Ascending aorta (tissue), 2 donors: Measurements from ENCODE around the gene SRP68. TPM values are rescaled to one million over a fixed set of nuclear protein-coding genes. Genes with fewer than 3 reads are reported as not detected.

Experiments
- DNase-seq, 2 donors: peaks; one replicate each; pipeline ENCODE4 v3.0.0-alpha.2; 2019; ENCODE audit warnings: low spot score in 2 of 2
- H3K27ac ChIP-seq, 2 donors: fragments of 200-600 bp; sonication (generic); one replicate each; pipeline ENCODE4 v1.5.1; 2016 to 2017; ENCODE audit warnings: mild to moderate bottlenecking in 1 of 2
- H3K27me3 ChIP-seq: fragments of 200-600 bp; sonication (generic); one replicate; pipeline ENCODE4 v1.5.1; 2017
- H3K36me3 ChIP-seq, 2 donors: fragments of 200-600 bp; sonication (generic); one replicate each; pipeline ENCODE4 v1.5.1; 2016
- H3K4me1 ChIP-seq, 2 donors: fragments of 200-600 bp; sonication (generic); one replicate each; pipeline ENCODE4 v1.5.1; 2016 to 2017; ENCODE audit warnings: mild to moderate bottlenecking in 1 of 2
- H3K4me3 ChIP-seq, 2 donors: fragments of 200-600 bp; sonication (generic); one replicate each; pipeline ENCODE4 v1.5.1; 2016 to 2017; ENCODE audit warnings: mild to moderate bottlenecking in 1 of 2
- H3K9me3 ChIP-seq, 2 donors: fragments of 200-600 bp; sonication (generic); one replicate each; pipeline ENCODE4 v1.5.1; 2016
- intact Hi-C: fragments of 100-400 bp; cut with DNase I; formaldehyde crosslinking; loops from one replicate; pipeline ENCODE4 v1.15.1; 2023
- total RNA-seq: library from RNA; depleted of rRNA; stranded (reverse); fragments of >200 nt; gene quantifications from one replicate; pipeline ENCODE4 v1.1.0, GENCODE V29; 2016
- TF ChIP-seq, protein P1 (sequence below), 3 experiments: fragments of 200-600 bp in 2 of 3; fragments of 450-650 bp in 1 of 3; sonication (generic) in 2 of 3; IDR thresholded peaks; one replicate each; pipeline ENCODE4 v1.5.1; 2016 to 2019; ENCODE audit warnings: antibody characterized with exemption in 3 of 3, mild to moderate bottlenecking in 1 of 3, moderate library complexity in 1 of 3

Gene SRP68
- total RNA-seq, result 15.6 TPM

DNA sequence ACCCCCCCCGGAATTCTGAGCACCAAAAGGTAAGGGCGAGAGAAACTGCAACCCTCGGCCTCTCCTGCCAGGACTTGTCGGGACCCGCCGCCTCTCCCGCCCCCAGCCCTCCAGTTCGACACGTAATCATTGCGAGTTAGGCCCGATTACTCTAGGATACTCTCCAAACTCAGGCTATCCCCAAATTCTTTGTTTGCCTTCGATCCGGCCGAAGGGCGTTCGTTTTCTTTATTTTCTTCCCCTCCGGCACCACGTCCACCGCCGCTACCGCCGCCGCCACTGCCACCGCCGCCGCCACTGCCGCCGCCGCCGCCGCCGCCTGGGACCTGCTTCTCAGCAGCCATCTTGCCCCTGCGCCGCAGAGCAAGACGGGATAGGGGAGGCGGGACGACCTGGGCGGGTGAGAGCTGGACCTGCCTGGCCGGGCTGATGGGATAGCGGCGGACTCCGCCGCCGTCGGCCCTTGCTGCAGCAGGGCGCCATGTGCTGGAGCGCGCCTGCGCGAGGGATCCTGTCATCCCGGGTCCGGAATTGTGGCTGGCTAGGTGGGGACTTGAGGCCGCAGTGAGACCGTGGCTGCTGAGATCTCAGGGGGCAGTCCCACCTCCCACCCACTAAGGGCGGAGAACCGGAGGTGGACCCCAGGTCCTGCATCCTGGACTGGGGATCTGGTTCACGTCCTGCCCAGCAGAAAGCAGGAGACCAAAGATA lies at the start of gene SRP68:
Gene SRP68 (minus strand): TSS at position 370 of the 711 bp plus-strand sequence. CDS start 26 bp downstream, at position 344.
- Histone ChIP-seq H3K4me3 (peak within 1 kb of the TSS; percentile 81 to 96), H3K27me3 (peaks cover 31% of the 10 kb centered on the region), H3K27ac (peak within 1 kb of the TSS; percentile 50 to 68), H3K36me3 (peaks cover 14 to 16% of the 10 kb centered on the region in 2 donors), H3K4me1 (peaks cover 17 to 38% of the 10 kb centered on the region in 2 donors), H3K9me3 (no peaks in the 10 kb centered on the region)
- intact Hi-C loops, result loop anchor here (2.0 kb wide), 1 partner anchor 30 kb away; the partner anchor contains the start of gene EXOC7
- TF ChIP-seq, protein P1, sequence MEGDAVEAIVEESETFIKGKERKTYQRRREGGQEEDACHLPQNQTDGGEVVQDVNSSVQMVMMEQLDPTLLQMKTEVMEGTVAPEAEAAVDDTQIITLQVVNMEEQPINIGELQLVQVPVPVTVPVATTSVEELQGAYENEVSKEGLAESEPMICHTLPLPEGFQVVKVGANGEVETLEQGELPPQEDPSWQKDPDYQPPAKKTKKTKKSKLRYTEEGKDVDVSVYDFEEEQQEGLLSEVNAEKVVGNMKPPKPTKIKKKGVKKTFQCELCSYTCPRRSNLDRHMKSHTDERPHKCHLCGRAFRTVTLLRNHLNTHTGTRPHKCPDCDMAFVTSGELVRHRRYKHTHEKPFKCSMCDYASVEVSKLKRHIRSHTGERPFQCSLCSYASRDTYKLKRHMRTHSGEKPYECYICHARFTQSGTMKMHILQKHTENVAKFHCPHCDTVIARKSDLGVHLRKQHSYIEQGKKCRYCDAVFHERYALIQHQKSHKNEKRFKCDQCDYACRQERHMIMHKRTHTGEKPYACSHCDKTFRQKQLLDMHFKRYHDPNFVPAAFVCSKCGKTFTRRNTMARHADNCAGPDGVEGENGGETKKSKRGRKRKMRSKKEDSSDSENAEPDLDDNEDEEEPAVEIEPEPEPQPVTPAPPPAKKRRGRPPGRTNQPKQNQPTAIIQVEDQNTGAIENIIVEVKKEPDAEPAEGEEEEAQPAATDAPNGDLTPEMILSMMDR (IDR thresholded peaks at IDR 0.05), result no peak
- DNase-seq, result peak; percentile 67 to 96

DNA sequence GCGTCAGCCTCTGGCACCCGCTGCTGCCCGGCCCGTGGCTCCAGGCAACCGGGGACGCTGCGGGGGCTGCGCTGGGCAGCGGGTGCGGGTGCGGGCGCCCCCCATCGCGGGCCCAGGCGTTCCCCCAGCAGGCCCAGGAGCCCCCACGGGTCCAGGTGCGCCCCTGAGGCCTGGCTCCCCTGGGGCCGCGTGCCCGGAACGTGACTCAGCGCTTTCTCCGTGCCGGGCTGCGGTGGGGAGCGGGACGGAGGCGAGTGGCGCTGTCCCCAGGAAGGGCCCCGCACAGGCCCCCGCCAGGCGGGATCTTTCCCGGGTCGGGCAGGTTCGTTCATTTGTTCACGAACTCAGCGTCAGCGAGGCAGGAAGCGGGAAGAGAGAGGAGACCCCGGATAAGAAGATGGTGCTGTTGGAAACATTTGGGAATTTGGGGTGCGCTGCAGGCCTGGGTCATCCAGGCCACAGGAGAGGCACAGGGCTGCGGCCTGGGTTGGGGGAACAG lies 49.7 kb upstream of the SRP68 start:
- H3K27ac ChIP-seq, result no peak overlapping the region

DNA sequence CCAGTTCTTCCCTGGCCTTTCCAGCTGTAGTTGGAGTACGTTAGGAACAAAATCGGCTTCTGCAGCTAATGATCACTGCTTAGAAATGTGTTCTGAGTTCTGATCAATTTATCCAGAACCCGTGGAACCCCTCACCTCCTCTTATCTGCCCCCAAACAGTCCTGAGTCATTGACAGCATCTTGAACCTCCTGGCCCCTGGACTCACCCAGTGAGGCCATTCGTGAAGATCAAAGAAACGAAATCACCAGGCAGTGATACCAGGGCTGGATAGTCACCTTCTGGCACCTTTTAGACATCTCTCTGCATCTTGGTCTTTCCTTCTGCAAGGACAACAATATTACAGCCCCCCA lies 48.3 kb upstream of the SRP68 start:
- intact Hi-C loops, result loop anchor here (1.0 to 5.0 kb wide), 4 partner anchors 26 to 177 kb away; no protein-coding TSS in a partner anchor
- Histone ChIP-seq H3K36me3 (no peaks in the 10 kb centered on the region), H3K4me3 (no peak overlapping the region), H3K27ac (no peak overlapping the region), H3K9me3 (no peaks in the 10 kb centered on the region), H3K4me1 (peaks cover 7% of the 10 kb centered on the region in 2 donors), H3K27me3 (no peaks in the 10 kb centered on the region)
- TF ChIP-seq, protein P1 (IDR thresholded peaks at IDR 0.05), result no peak
- no peak for DNase-seq

More for the DNA sequence above, 49.7 kb upstream of the SRP68 start:
- Histone ChIP-seq H3K4me1 (peaks cover 7% of the 10 kb centered on the region in 2 donors), H3K27me3 (no peaks in the 10 kb centered on the region), H3K4me3 (peak overlapping the region; percentile 52 to 73), H3K36me3 (no peaks in the 10 kb centered on the region), H3K9me3 (no peaks in the 10 kb centered on the region)
- intact Hi-C loops, result loop anchor here (1.0 to 5.0 kb wide), 4 partner anchors 25 to 175 kb away; no protein-coding TSS in a partner anchor
- DNase-seq, result no peak
- TF ChIP-seq, protein P1 (IDR thresholded peaks at IDR 0.05), result no peak

DNA sequence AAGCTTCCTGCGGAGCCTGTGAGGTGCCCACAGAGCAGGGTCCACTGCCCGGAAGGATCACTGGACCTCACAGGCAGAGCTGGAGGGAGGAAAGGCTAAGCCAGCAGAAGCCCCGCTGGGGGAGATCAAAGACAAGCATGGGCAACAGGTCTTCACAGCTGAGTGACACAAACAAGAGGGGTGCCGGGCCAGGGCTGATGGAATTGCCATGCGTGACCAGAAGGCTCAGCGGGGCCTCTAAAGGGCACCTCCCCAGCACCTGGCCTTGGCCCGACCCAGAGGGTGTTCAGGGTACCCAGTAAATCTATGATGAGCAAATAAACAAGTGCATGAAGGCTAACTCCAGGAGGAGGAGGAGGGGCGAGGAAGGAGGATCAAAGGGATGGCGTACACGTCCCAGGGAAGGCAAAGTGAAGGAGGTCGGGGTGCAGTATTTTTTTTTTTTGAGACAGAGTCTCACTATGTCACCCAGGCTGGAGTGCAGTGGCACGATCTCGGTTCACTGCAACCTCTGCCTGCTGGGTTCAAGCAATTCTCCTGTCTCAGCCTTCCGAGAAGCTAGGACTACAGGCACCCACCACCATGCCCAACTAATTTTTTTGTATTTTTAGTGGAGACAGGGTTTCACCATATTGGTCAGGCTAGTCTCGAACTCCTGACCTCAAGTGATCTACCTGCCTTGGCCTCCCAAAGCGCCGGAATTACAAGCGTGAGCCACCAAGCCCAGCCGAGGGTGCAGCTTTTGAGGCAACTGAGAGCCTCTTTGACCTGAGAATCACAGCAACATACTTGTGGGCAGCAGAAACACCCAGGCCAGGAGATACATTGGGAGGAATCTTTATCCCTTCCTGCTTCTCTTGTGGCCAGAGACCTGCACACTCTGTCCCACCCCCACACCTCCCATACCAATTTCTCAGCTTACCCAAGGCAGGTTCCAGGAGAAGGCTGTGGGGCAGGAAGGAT lies 47.4 kb upstream of the SRP68 start:
- no peak overlapping the region for H3K27ac ChIP-seq
- H3K27me3 ChIP-seq, result no peaks in the 10 kb centered on the region
- TF ChIP-seq, protein P1 (IDR thresholded peaks at IDR 0.05), result no peak
- no peak for DNase-seq
- H3K9me3 ChIP-seq, result no peaks in the 10 kb centered on the region
- peaks cover 7% of the 10 kb centered on the region in 2 donors for H3K4me1 ChIP-seq
- H3K36me3 ChIP-seq, result no peaks in the 10 kb centered on the region
- intact Hi-C loops, result loop anchor here (2.0 to 5.0 kb wide), 2 partner anchors 27 to 178 kb away; no protein-coding TSS in a partner anchor
- no peak overlapping the region for H3K4me3 ChIP-seq

DNA sequence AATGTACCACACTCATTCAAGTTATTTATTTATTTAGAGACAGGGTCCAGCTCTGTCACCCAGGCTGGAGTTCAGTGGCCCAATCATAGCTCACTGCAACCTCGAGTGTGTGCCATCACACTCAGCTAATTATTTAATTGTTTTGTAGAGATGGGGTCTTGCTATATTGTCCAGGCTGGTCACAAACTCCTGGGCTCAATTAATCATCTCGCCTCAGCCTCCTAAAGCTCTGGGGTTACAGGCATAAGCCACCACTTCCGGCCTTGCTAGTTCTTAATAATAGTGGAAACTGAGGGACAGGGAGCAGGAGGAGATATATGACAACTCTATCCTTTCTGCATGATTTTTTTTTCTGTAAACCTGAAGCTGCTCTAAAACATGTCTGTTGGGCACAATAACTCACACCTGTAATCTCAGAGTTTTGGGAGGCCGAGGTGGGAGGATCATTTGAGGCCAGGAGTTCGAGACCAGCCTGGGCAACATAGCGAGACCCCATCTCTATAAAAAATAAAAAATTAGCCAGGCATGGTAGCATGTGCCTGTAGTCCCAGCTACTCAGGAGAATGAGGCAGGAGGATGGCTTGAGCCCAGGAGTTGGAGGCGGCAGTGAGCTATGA lies 42.9 kb upstream of the SRP68 start:
- intact Hi-C loops, result no loop called here
- DNase-seq, result no peak
- Histone ChIP-seq H3K27ac (no peak overlapping the region), H3K27me3 (no peaks in the 10 kb centered on the region), H3K4me1 (no peaks in the 10 kb centered on the region), H3K9me3 (no peaks in the 10 kb centered on the region), H3K36me3 (no peaks in the 10 kb centered on the region), H3K4me3 (no peak overlapping the region)
- TF ChIP-seq, protein P1 (IDR thresholded peaks at IDR 0.05), result no peak
